Stimulated activated CD4-positive, alpha-beta T cell treated with anti-CD3 and anti-CD28 coated beads, Interleukin-12 subunit alpha, Interleukin-12 subunit beta, amount 100 ng/mL, for 24 hours (primary cell): ENCODE data around the gene POLR1D.

Source experiments
- DNase-seq, 2 experiments: peaks; one replicate each; pipeline ENCODE4 v3.0.0-alpha.2; 2020; ENCODE audit warnings: low read depth in 2 of 2

POLR1D gene

DNA sequence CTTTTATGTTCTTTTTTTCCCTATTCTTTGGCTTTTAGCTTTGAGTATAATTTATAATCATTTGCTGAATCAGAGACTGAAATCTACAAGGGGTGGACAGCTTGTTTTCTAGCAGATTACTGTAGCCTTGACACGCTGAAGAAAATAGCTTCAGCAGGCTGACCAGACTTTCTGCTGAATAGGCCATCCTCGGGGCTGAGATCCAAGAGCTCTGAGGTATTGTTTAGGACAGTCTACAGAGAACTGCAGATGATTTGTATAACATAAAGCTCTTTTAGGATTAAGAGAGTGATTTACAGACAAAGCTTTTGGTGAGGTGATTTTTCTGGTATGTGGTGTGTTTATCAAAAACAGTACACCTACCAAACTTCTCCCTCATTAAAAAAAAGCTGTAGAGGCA lies 16.8 kb downstream of the POLR1D start:
- DNase-seq: no peak

DNA sequence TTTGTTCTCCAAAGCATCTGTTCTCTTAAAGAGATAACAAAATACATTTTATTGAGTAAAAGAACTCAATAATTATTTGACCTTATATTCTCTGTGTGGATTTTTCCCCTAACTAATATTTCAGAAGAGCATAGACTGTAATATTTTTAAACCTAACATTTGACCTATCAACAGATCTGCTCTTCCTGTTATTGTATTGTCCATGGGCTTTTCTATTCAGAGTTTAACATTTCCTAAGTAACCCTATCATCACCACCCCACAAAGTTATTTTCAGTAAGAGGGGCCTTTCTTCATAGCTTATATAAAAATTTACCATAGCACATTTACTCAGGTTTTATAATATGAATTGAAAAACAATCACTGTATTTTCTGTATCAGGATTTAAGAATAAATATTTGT lies 17.5 kb downstream of the POLR1D start:
- no peak for DNase-seq

DNA sequence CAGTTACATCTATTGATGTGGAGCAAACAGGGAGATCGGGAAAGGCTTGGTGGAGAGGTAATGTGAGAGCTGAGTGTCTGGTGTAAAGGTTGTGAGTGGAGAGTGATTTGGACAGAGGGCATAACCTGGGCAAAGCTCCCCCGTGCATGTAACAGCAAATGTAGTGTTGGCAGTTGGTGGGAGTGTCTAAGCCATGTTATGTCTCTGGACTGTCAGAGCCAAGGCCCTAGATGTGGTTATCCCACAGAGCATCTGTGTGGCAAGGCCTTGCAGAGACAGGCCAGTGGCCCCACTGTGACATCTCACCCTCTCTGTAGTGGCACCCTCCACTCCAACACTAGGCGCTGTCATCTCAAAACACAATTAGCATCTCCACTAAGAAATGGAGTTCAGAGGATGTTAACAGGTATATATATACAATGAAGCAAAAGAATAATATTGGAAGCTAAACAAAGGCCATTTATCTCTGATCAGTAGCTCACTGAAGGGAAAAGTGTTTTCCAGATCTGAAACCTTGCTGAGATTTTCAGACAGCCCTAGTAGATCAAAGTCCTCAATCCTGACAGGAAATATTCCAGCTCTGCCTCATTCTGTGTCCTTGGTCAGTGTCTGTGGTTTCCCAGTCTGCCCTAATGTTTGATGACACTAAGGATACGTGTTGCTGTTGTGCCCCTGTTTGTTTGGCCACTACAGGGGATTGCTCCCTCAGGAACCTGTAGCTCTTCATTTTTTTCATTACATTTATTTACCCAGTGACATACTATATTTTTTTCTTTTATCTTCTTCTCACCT lies 20.2 kb downstream of the POLR1D start:
- DNase-seq: no peak

DNA sequence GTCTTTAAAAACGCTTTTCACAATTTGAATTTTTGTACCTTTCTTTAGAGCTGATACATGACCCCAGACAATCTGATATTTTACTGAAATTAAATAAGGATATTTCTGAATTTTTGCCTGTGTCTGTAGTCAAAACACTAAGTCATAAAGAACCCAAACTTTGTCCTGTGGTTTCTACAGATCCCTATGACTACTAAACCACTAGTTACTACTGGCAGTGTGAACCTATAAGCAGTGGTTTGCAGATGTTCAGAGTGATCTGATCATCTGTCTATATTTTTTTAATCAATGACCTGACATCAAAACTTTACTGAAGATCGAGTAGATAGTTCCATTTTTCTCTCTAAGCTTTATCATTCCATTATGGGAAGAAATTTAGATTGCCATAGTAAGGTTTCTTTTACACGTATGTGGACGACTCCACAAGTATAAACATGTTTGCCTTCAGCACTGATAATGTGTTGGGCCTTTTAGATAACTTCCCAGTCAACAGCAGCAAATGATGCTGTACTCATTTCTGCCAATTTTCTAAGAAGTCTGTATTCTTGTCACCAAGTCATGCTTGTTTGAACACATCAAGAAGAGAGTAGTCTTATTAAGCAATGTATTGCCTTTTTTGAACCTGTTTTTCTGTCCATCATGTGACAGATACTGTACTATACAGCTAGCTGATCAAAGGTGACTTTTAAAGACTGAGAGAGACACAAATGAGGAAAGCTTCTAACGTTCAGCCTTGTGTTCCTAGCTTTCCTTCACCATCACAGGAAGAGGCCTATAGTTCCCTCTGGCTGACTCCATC lies 21.8 kb downstream of the POLR1D start:
- DNase-seq: no peak

DNA sequence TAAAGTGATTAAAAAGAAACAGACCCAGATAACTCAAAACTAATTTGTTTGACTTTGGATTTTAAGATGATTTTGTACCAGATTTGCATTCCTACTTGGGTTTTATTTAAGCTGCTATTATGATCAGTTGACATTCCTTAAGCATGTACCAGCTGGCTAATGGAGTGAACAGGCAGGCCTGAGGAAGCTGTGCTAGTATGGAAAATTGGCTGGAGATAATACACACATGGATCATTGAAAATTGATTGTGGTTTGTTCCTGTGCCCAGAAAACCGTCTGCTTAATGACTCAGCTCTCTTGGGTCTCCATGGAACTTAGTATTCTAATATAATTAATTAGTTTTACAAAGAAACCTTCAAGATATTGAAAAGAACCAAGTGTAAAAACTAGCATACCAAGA lies 22.6 kb downstream of the POLR1D start:
- no peak for DNase-seq

DNA sequence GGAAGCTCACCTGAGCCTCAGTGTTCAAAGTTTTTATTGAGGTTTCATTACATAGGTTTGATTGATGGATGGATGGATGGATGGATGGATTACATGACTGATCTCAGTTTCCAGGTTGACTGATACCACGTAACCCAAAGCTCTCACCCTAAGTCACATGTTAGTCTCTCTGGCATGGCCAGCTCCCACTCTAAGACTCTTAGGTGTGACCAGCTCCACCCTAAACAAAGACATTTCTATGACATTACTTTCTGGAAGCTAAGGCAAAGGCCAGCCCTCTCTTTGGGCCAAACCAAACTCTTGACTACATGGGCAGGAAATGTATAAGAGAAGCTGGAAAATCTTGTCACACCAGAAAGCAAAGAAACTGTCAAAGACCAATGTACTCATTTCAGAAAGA lies 28.6 kb downstream of the POLR1D start:
- no peak for DNase-seq

DNA sequence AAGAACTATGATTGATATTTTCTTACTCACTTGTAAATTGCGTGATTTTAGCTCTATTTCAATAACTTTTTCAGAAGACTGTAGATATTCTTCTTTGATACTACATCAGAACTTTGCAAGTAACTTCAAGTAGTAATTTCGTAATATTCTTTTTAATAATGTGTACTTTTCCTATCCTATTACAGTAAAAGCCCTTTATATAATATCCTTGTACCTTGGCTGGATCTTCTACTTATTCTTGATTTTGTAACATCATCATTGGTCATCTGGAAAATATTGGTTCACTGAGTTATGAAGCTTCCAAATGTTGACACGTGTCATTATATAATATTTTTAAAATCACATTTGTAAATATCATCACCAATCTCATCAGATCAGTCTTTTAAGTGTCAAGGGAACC lies 32.4 kb downstream of the POLR1D start:
- no peak for DNase-seq

DNA sequence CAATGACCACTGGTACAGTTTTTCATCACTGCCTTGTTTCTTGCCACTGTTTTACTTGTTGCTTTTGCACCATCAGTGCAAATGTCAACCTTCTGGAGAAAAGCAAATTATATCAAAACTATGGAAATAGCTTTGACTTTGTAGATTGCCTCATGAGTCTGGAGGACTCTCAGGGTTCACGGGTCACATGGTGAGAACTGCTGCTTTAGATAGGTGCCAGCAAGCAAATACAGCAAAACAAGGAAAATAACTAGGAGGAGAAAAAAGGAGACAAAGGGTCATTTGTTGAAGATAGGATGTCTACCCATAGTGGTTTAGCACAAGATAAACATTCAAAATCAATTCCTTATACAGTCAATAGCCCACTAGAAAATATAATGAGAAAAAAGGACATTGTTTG lies 33.1 kb downstream of the POLR1D start:
- no peak for DNase-seq

DNA sequence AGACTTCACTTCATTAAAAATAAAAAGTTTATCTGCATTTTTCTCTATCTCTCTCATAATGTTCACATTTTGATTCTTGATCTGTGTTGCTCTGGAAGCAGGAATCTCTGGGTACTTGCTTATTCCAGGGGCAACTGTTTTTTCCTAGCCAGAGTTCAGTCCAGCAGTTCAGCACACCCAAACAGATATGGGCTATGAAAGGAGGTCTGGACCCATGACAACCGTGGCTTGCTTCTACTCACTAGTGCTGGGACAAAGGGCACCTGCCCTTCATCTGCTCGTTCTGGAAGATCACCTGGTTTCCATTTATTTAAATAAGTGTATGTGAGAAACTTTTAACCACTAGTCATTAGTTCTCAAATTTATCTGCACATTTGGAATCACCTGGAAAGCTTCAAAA lies 36.0 kb downstream of the POLR1D start:
- no peak for DNase-seq

DNA sequence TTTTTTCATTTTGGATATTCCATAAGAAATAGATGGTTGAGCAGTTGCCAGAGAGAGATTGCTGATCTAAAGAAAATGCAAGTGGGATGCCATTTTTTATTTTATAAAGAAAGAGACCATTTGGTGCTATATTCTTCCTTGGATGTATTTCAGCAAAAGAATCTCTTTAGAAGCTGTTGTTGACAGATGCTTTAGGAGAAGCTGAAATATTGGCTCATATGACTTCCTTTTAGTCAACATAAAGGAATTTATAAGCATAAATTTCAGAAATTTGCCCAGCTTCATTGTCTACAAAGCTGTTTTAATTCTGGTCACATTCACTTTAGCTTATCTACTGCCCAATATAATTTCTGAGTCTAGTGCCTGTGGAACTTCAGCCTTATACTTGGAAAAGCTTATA lies 36.9 kb downstream of the POLR1D start:
- DNase-seq: no peak

DNA sequence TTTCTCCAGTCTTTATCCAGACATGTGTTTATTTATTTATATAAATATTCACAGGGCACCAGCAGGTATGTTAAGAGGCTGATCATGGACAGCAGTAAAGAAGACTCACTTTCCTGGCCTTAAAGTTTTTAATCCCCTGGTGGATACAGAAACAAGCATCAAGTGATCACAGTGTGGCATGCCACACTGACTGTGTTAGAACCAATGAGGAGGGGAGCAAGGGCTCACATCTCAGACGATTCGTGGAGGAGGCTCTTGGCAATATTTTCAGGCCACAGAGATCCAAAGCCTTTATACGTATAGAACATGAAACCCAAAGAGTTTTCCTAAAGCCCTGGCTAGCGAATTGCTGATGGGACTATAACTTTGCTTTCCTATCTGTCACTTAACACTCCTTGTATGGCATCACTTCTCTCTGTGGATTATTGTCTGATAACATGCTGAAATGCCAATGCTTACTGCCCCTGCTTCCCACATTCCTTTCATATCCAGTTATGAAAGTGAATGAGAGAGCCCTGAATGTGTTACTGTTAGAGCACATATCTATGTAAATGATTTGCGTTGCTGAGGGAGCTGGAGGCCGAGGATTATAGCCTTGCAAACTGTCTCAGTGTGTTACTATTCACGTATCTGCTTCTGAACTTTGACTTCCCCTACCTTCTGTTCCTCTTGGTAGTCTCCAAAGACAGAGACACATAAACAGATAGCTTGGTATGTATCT lies 37.6 kb downstream of the POLR1D start:
- DNase-seq: no peak

DNA sequence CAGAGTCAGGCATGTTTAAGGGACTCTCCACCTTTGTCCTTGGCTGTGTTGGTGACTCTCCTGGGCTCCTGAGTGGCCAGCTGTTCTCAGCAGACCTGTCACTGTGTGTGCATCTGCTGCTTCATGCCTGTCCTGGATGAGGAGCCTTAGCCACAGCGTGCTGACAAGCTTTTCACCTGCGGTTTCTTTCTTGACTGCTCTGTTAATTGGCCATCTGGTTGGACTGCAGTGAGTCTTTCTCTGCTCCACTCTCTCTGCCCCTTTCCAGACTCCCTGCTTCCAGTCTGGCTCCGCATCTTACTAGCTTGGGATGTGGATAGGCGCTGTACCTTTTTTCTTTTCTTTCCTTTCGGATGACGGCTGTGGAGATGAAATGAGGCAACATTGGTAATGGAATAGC lies 38.8 kb downstream of the POLR1D start:
- DNase-seq: no peak

DNA sequence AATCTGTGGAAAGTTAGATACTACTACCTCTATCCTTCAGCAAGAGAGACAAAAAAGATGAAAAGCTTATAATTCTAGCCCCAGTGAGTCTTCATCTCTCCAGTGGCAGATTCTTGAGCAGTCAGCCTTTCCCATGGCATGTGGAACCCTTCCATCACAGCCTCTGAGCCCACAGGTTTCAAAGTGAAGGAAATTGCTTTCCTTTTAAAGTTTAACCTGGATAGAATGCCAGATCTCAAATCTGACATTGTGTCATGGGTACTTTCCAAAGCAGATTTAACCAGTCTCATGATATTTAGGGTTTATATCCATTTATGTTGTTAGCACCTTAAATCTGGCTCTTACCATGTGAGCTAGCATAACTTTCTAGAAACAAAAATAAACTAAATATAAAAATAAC lies 39.3 kb downstream of the POLR1D start:
- no peak for DNase-seq

DNA sequence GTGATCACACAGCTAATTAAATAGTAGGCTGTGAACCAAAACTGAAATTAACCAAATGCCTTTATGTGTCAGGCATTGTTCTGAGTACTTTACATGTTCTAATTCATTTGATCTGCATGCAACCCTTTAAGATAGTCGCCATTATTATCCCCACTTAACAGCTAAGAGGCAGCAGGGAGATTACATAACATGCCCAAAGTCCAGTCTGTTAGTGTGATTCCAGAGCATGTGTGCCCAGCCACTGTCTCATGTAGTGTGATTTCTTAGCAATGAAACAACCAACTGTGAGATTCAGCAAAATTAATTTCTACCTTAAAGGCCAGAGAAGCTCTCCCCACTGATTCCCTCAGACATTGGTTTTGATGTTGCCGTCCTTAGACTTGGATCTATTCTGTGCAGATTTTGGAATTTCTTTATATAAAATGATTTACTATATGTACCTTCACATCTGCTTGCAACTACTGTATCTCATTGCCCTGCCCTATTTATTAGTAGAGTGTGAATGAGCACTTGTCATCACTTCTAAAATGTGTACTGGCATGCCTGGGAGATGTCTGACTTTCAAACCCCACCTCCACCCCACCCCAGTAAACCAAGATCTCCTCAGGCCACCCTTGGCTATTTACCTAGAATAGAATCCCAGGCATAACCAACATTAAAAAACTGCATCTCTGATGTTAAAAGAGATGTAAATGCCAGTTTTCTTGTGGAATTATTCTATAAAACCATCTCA lies 41.2 kb downstream of the POLR1D start:
- no peak for DNase-seq

DNA sequence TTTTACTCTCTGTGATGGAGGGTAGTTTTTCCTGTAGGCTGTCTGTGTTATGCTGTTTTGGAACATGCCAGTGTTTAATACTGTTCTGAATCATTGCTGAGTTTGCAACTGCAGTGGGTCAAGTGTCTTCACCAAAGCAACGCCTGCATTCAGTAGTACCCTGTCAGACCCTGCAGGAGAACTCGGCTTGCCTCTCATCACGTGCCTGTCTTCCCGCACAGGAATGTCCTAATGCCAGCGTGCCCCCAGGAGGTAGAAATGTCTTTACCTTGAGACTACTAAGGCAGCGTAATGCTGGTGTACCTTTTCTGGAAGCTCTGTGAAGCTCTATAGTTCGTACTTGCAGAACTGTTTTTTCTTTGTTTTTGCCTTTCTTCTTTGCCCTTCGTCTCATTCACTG lies 42.3 kb downstream of the POLR1D start:
- no peak for DNase-seq

DNA sequence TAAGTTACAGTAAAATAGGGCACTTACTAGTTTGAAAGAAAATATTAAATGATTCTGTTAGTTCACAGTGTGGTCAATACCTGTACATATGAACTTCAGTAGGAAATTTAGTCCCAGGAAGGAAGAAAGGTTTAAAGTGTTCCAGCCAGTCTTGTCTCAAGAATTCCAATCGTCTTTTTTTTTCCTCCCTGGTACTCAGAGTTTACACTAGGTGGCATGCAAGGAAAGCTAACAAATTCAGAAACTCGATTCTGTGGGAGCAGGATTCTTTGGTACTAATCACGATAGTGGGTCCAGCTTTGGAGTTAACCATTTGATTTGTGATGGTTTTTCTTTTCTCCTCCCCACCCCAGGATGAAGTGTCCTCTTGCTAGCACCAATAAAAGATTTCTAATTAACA lies 43.6 kb downstream of the POLR1D start:
- no peak for DNase-seq

DNA sequence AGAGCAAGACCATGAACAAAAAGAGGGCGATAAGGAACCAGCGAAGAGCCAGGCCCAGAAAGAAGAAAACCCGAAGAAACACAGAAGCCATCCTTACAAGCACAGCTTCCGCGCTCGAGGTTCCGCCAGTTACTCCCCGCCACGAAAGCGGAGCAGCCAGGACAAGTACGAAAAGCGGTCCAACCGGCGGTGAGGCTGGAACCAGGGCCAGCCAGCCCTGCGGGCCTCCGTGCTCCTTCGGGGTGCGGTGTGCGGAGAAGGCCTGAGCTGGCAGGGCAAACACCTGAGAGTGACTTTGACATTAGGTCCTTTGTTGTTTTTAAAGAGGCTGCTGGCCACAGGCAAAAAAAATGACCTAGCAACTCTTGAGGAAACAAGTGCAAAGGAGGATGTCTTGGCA lies 44.1 kb downstream of the POLR1D start:
- no peak for DNase-seq

DNA sequence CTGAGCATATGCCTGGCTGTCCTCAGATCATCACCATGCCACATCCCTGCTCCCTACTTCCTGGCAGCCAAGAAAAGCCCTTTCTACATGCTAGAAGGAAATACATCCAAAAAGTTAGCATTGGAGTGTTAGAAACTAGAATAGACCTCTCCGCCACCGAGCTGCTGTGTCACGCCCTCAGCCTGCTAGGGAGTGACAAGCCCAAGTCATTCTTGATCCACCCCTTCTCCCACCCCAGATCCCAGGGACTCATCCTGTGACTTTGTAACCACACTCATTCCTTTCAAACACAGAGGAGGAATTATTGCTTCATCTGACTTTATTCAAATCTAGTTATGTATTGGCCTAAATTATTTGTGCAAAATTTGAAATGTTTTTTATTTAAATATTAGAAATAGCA lies 45.3 kb downstream of the POLR1D start:
- no peak for DNase-seq

DNA sequence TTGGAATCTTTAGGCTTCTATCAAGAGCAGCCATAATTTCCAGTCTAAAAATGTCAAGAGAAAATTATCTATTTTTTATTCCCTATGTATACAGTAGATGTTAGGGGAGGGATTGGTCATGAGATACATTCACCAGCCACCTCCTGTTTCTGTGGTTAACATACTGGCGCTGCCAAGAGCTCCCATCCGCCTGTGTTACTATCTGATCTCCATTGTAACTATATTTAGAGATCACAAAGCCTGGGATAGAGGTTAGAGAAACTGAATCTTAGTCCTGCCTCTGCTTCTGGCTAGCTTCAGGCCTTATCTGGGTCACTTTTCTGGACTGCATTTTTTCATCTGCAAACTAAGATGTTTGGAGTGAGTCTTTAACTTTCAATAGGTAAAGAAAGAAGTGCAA lies 46.3 kb downstream of the POLR1D start:
- DNase-seq: no peak

DNA sequence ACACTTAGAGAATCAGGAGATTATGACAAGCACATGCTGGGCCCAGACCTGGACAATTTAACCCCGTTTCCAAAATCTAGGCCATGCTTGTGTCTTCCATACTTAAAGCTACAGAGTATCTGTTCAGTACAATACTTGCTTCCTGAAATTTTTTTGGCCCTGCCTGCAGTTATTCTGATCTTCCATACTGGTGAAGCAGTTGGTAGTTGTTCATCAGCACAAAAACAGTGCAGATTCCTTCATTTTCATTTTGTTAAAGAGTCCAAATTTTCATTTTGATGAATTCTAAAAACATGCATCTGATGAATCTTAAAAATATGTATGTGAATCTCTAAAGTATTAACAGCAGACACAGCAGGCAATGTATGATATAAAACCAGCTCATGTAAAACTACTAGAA lies 49.2 kb downstream of the POLR1D start:
- DNase-seq: no peak

DNA sequence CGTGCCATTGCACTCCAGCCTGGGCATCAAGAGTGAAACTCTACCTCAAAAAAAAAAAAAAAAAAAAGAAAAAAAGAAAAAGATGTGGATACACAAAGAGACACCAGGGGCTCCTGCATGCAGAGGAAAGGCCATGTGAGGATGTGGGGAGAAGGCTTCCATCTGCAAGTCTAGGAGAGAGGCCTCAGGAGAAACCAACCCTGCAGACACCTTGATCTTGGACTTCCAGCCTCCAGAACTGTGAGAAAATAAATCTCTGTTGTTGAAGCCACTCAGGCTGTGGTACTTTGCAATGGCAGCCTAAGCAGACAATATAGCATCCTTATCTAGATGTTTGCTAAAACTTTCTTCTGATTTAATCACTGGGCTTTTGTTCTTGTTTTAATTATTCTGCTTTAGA lies 50.3 kb downstream of the POLR1D start:
- DNase-seq: no peak
